ENCODE results near the gene SIGLEC15. TPM values are rescaled to one million over a fixed set of nuclear protein-coding genes. Genes with fewer than 3 reads are reported as not detected.
"Not testable (repeated sequence)": the region's sequence is repeated elsewhere in the genome, so short reads cannot be mapped to it uniquely, and the experiment has no call there.

Gene SIGLEC15
- total and polyA plus RNA-seq, 9 donors, result 0.06 to 0.44 (median 0.14) TPM

GRCh38 chr18:45843019-45843418, 17.5 kb downstream of the SIGLEC15 start:
- H3K4me1 ChIP-seq (ENCODE audit: control insufficient read depth, insufficient read depth, low read length), result peaks cover 5% of the 10 kb centered on the region
- WGBS (ENCODE audit: insufficient coverage), result 67% methylated on average over 4 of the region's 9 CpGs
- H3K9me3 ChIP-seq (replicated peaks; ENCODE audit: control insufficient read depth, low read depth, low read length), result no peaks in the 10 kb centered on the region
- no peaks in the 10 kb centered on the region for H3K36me3 ChIP-seq (ENCODE audit: control insufficient read depth, insufficient read depth, low read length)
- H3K27me3 ChIP-seq (ENCODE audit: control insufficient read depth, insufficient read depth, low read length), result peaks cover 33% of the 10 kb centered on the region
- H3K4me3 ChIP-seq (ENCODE audit: low read length), result no peak overlapping the region
- DNase-seq, result no peak
- no peak overlapping the region for H3K27ac ChIP-seq (ENCODE audit: low read length)

- WGBS (ENCODE audit: insufficient coverage), result 83% methylated on average over 6 of the region's 7 CpGs
Observed at GRCh38 chr18:45844938-45845337, 19.5 kb downstream of the SIGLEC15 start.

GRCh38 chr18:45845410-45845809, 19.9 kb downstream of the SIGLEC15 start:
- no peak for DNase-seq
- no peak overlapping the region for H3K4me3 ChIP-seq (ENCODE audit: low read length)
- peaks cover 10% of the 10 kb centered on the region for H3K27me3 ChIP-seq (ENCODE audit: control insufficient read depth, insufficient read depth, low read length)
- WGBS (ENCODE audit: insufficient coverage), result 76% methylated on average over 7 of the region's 8 CpGs
- H3K36me3 ChIP-seq (ENCODE audit: control insufficient read depth, insufficient read depth, low read length), result peaks cover 9% of the 10 kb centered on the region
- H3K9me3 ChIP-seq (replicated peaks; ENCODE audit: control insufficient read depth, low read depth, low read length), result no peaks in the 10 kb centered on the region
- no peak overlapping the region for H3K27ac ChIP-seq (ENCODE audit: low read length)
- H3K4me1 ChIP-seq (ENCODE audit: control insufficient read depth, insufficient read depth, low read length), result no peaks in the 10 kb centered on the region

More at GRCh38 chr18:45844938-45845337, 19.5 kb downstream of the SIGLEC15 start:
- Histone ChIP-seq H3K9me3 (replicated peaks; ENCODE audit: control insufficient read depth, low read depth, low read length) (no peaks in the 10 kb centered on the region), H3K4me3 (ENCODE audit: low read length) (no peak overlapping the region), H3K27me3 (ENCODE audit: control insufficient read depth, insufficient read depth, low read length) (peaks cover 15% of the 10 kb centered on the region), H3K27ac (ENCODE audit: low read length) (no peak overlapping the region), H3K4me1 (ENCODE audit: control insufficient read depth, insufficient read depth, low read length) (no peaks in the 10 kb centered on the region), H3K36me3 (ENCODE audit: control insufficient read depth, insufficient read depth, low read length) (peaks cover 5% of the 10 kb centered on the region)
- DNase-seq, result no peak

GRCh38 chr18:45847119-45847518, 21.6 kb downstream of the SIGLEC15 start:
- no CpG with 5 or more reads among the region's 3 CpGs for WGBS (ENCODE audit: insufficient coverage)
- no peak for DNase-seq
- no peak overlapping the region for H3K4me3 ChIP-seq (ENCODE audit: low read length)
- no peaks in the 10 kb centered on the region for H3K9me3 ChIP-seq (replicated peaks; ENCODE audit: control insufficient read depth, low read depth, low read length)
- no peak overlapping the region for H3K27ac ChIP-seq (ENCODE audit: low read length)
- H3K27me3 ChIP-seq (ENCODE audit: control insufficient read depth, insufficient read depth, low read length), result no peaks in the 10 kb centered on the region
- H3K36me3 ChIP-seq (ENCODE audit: control insufficient read depth, insufficient read depth, low read length), result peaks cover 14% of the 10 kb centered on the region
- no peaks in the 10 kb centered on the region for H3K4me1 ChIP-seq (ENCODE audit: control insufficient read depth, insufficient read depth, low read length)

GRCh38 chr18:45848643-45849042, 23.2 kb downstream of the SIGLEC15 start:
- H3K27ac ChIP-seq (ENCODE audit: low read length); H3K4me3 ChIP-seq (ENCODE audit: low read length); DNase-seq; H3K4me1 ChIP-seq (ENCODE audit: control insufficient read depth, insufficient read depth, low read length); H3K27me3 ChIP-seq (ENCODE audit: control insufficient read depth, insufficient read depth, low read length); H3K9me3 ChIP-seq (replicated peaks; ENCODE audit: control insufficient read depth, low read depth, low read length): not testable (repeated sequence)
- peaks cover 28% of the 10 kb centered on the region for H3K36me3 ChIP-seq (ENCODE audit: control insufficient read depth, insufficient read depth, low read length)
- WGBS (ENCODE audit: insufficient coverage), result 100% methylated on average over 10 of the region's 13 CpGs

GRCh38 chr18:45849529-45849928, 24.1 kb downstream of the SIGLEC15 start:
- Histone ChIP-seq H3K27ac (ENCODE audit: low read length) (no peak overlapping the region), H3K36me3 (ENCODE audit: control insufficient read depth, insufficient read depth, low read length) (peaks cover 37% of the 10 kb centered on the region), H3K4me3 (ENCODE audit: low read length) (no peak overlapping the region), H3K9me3 (replicated peaks; ENCODE audit: control insufficient read depth, low read depth, low read length) (no peaks in the 10 kb centered on the region), H3K27me3 (ENCODE audit: control insufficient read depth, insufficient read depth, low read length) (no peaks in the 10 kb centered on the region), H3K4me1 (ENCODE audit: control insufficient read depth, insufficient read depth, low read length) (no peaks in the 10 kb centered on the region)
- DNase-seq, result no peak
- 95% methylated on average over 6 of the region's 7 CpGs for WGBS (ENCODE audit: insufficient coverage)

GRCh38 chr18:45850021-45850420, 24.5 kb downstream of the SIGLEC15 start:
- no peak for DNase-seq
- no peak overlapping the region for H3K4me3 ChIP-seq (ENCODE audit: low read length)
- no peaks in the 10 kb centered on the region for H3K27me3 ChIP-seq (ENCODE audit: control insufficient read depth, insufficient read depth, low read length)
- no peaks in the 10 kb centered on the region for H3K4me1 ChIP-seq (ENCODE audit: control insufficient read depth, insufficient read depth, low read length)
- H3K9me3 ChIP-seq (replicated peaks; ENCODE audit: control insufficient read depth, low read depth, low read length), result no peaks in the 10 kb centered on the region
- WGBS (ENCODE audit: insufficient coverage), result 86% methylated on average over 9 of the region's 10 CpGs
- H3K36me3 ChIP-seq (ENCODE audit: control insufficient read depth, insufficient read depth, low read length), result peaks cover 42% of the 10 kb centered on the region
- H3K27ac ChIP-seq (ENCODE audit: low read length), result no peak overlapping the region

DNA sequence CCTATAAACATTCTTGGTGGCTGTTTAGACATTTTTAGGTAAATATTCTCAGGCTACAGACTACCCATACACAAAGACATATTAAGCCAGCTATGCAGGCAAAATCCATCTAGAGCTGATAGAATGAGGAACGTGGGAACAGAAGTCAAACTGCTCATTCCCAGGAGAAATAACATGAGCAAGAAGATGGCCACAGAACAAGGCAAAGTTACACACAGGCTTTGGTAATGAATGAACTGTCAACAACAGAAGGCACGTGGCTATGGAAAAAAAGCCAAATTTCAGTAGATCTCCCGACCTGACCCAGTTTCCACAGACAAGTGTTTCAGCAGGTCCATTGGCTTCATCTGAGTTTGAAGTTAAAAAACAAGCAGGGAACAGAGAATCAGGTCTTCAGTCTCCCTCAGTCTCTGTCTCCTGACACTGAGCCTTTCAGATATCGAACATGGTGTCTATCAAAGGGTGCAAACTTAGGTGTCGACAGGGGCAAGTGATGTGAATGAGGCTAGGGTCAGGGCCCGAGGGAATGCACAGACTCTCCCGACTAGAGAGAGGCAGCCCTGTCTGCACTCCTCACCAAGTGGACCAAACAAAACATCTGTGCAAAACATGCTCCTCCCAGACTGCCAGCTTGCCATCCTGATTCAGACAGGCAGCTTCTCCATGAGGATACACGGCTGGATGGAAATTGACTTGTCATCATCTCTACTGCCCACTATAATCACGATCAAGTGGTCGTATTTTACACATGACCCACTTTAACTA, 25.9 kb downstream of the SIGLEC15 start:
- Histone ChIP-seq H3K27me3 (ENCODE audit: control insufficient read depth, insufficient read depth, low read length) (no peaks in the 10 kb centered on the region), H3K36me3 (ENCODE audit: control insufficient read depth, insufficient read depth, low read length) (peaks cover 52% of the 10 kb centered on the region), H3K9me3 (replicated peaks; ENCODE audit: control insufficient read depth, low read depth, low read length) (no peaks in the 10 kb centered on the region), H3K4me3 (ENCODE audit: low read length) (no peak overlapping the region), H3K27ac (ENCODE audit: low read length) (no peak overlapping the region), H3K4me1 (ENCODE audit: control insufficient read depth, insufficient read depth, low read length) (no peaks in the 10 kb centered on the region)
- peak; percentile 25 for DNase-seq
- WGBS (ENCODE audit: insufficient coverage), result 64% methylated on average over 6 of the region's 10 CpGs

DNA sequence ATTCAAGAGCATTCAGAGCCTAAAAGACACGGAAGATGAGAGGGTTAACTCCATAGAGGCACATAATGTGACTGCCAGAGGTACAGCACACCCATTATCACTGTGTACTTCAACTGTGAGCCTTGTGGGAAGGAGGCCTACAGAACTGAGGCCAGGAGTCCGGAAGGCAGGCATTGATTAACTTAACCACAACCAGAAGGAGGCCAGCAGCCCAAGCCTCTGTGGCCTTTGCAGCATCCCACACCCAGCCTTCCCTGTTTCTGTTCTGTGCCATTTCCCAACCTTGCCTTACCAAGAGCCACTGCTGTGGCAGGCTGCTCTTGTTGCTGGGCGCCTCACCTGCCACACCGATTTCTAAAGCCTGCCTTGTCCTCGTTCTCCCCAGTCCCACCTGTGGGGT, 27.2 kb downstream of the SIGLEC15 start:
- Histone ChIP-seq H3K4me3 (ENCODE audit: low read length) (no peak overlapping the region), H3K27ac (ENCODE audit: low read length) (no peak overlapping the region), H3K4me1 (ENCODE audit: control insufficient read depth, insufficient read depth, low read length) (no peaks in the 10 kb centered on the region), H3K9me3 (replicated peaks; ENCODE audit: control insufficient read depth, low read depth, low read length) (no peaks in the 10 kb centered on the region), H3K27me3 (ENCODE audit: control insufficient read depth, insufficient read depth, low read length) (no peaks in the 10 kb centered on the region), H3K36me3 (ENCODE audit: control insufficient read depth, insufficient read depth, low read length) (peaks cover 63% of the 10 kb centered on the region)
- 86% methylated on average over 1 of the region's 5 CpGs for WGBS (ENCODE audit: insufficient coverage)
- DNase-seq, result no peak

GRCh38 chr18:45854036-45854586, 28.6 kb downstream of the SIGLEC15 start:
- no peak overlapping the region for H3K27ac ChIP-seq (ENCODE audit: low read length)
- H3K4me1 ChIP-seq (ENCODE audit: control insufficient read depth, insufficient read depth, low read length), result no peaks in the 10 kb centered on the region
- no peaks in the 10 kb centered on the region for H3K27me3 ChIP-seq (ENCODE audit: control insufficient read depth, insufficient read depth, low read length)
- peaks cover 76% of the 10 kb centered on the region for H3K36me3 ChIP-seq (ENCODE audit: control insufficient read depth, insufficient read depth, low read length)
- WGBS (ENCODE audit: insufficient coverage), result no CpG with 5 or more reads among the region's 2 CpGs
- no peak for DNase-seq
- no peak overlapping the region for H3K4me3 ChIP-seq (ENCODE audit: low read length)
- no peaks in the 10 kb centered on the region for H3K9me3 ChIP-seq (replicated peaks; ENCODE audit: control insufficient read depth, low read depth, low read length)

Data from muscle of leg (tissue), 11 donors.